Raji (cell line): ENCODE data around the gene E2F6.

Source experiments
- POLR2A ChIP-seq: IDR thresholded peaks from 2 replicates; pipeline ENCODE4 v1.6.1; 2011; ENCODE audit warnings: low read depth, low read length, control low read depth; ENCODE audit not compliant: insufficient read depth

E2F6 gene

DNA sequence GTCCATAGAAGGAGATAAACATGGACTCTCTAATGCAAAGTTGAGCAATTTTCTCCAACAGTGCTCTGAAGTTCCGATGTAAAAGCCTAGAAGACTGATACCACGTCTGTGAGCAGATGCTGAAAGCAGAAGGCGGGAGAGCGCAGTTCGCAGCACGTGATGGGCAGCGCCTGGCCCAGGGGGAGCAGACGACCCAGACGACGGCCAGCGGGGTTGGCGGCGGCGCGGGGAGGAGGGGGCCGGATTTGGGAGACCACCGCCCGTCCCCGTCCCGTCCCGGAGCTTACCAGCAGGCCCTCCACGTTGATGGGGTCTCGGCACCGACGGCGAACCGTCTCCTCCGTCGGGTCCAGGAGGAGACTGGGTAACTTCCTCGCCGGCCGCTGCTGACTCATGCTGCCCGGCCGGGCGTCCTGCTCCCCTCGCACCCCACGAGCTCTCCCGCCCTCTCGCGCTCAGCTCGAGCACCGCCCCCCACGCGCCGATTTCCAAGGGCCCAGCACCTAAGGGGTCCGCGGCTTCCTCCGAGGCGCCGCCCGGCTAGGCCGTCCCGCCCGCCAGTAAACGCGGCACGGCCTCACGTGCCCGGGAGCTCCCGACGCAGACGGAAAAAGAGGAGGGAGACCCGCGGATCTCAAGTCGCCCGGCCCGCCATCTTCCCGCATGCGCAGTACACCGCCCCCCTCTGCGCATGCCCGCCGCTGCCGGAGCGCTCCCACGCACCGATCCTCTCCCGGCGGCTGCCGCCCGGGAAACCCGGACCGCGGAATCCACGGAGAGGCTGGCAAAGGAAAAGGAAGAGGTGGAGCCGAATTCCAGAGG, at the start of gene E2F6:
Gene E2F6, minus strand, starts transcription at position 677 of the 822 bp plus-strand sequence. Its CDS starts 282 bp downstream, at position 395.
- TF ChIP-seq POLR2A = peak; percentile 65

GRCh38 chr2:11515490-11515981, 49.6 kb upstream of the E2F6 start:
- no peak for TF ChIP-seq POLR2A

- no peak for TF ChIP-seq POLR2A
Observed at GRCh38 chr2:11514904-11515303, 48.9 kb upstream of the E2F6 start.

- no peak for TF ChIP-seq POLR2A
Observed at GRCh38 chr2:11514081-11514730, 48.2 kb upstream of the E2F6 start.

- no peak for TF ChIP-seq POLR2A
Observed at GRCh38 chr2:11513319-11513718, 47.4 kb upstream of the E2F6 start.

GRCh38 chr2:11512431-11512830, 46.5 kb upstream of the E2F6 start:
- no peak for TF ChIP-seq POLR2A

DNA sequence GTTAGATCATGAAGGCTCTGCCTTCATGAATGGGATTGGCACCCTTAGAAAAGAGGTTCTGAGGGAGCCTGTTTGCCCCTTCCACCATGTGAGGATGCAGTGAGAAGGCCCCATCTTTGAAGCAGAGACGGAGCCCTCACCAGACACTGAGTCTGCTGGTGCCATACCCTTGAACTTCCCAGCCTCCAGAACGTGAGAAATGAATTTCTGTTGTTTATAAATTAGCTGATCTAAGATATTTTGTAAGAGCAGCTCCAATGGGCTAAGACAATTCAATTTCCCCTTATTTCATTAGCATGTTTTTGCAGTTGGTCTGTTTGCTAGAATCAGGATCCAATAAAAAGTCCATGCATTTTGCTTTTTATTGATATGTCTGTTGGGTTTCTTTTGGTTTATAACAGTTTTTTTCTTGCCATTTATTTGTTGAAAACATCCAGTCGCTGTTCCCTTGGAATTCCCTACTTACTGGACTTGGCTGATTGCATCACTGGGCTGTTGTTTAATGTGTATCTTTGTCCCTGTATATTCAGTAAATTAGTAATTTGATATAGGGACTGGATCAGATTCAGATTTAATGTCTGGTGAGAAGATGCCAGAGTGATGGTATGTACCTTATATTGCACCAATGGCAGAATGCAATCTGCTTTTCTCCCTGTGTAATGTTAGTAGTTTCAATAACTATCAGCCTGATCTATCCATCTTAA, 43.8 kb upstream of the E2F6 start:
- TF ChIP-seq POLR2A = no peak

- TF ChIP-seq POLR2A = no peak
Observed at GRCh38 chr2:11508279-11508678, 42.3 kb upstream of the E2F6 start.

DNA sequence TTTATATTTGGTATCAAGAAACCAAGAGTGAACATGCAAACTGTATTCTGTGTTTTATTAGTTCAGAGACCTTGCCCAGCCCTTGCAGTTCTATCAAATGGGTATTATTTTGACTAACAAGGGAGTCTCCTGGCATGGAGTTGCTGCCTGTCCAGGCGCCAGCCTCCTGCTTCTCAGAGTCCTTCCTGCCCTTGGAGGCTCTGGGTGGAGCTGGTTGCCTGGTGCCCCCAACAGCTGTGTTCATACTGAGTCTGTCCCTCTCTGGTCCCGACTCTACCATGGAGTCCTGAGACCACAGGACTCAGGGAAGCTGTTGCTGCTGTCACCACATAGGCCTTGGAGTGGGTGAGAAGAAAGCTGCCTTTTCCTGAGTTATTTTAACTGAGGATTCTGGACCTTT, 41.6 kb upstream of the E2F6 start:
- TF ChIP-seq POLR2A = no peak

- TF ChIP-seq POLR2A = no peak
Observed at GRCh38 chr2:11506611-11506969, 40.6 kb upstream of the E2F6 start.

GRCh38 chr2:11505652-11506610, 40.0 kb upstream of the E2F6 start:
- TF ChIP-seq POLR2A = no peak

- TF ChIP-seq POLR2A = no peak
Observed at GRCh38 chr2:11503354-11503927, 37.5 kb upstream of the E2F6 start.

DNA sequence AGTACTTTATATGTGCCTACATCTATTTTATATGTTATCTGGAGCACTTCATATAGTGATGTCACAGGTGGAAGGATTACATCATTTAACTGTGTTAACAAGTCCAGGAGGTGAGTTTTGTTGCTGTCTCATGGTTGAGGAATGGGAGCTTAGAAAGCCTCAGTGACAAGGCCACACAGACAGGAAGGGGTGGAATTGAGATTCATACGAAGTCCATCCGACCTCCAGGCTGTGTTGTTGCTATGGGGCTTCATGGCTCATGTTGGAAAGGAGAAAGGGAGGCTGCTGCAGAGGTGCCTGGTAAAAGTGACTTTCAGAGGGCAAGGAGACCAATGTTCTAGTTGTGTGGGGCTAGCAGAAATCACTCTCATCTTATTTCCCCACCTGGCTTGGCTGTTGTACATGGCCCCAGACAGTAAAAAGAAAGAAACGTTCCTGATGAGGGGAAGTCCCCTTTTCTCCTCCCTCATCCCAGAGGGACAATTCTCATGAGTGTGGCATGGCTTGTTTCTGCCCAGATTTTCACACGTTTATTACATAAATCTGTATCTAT, 36.9 kb upstream of the E2F6 start:
- no peak for TF ChIP-seq POLR2A
